DND-41 (cell line): ENCODE measurements around the gene HS3ST1.

ENCODE experiments used
- ATAC-seq: fragments of 200-7000 bp; cut with Tn5 transposase; 3 replicates; pipeline ENCODE4 v1.9.1; 2021; ENCODE audit warnings: low read depth; ENCODE audit not compliant: insufficient read depth
- DNase-seq: peaks from one replicate; pipeline ENCODE4 v3.0.0-alpha.2; 2020
- H2AFZ ChIP-seq: 2 replicates; pipeline ENCODE4 v1.6.0; 2012; ENCODE audit warnings: low read depth, low read length
- H3K27ac ChIP-seq: 2 replicates; pipeline ENCODE4 v1.5.1; 2012; ENCODE audit warnings: low read length, inconsistent platforms
- H3K27me3 ChIP-seq: fragments of 200-600 bp; sonication (generic); 2 replicates; pipeline ENCODE4 v1.6.0; 2012; ENCODE audit warnings: low read length, mild to moderate bottlenecking, inconsistent platforms; ENCODE audit not compliant: insufficient read depth, poor library complexity
- H3K36me3 ChIP-seq: 2 replicates; pipeline ENCODE4 v1.5.1; 2012; ENCODE audit warnings: low read length, inconsistent platforms; ENCODE audit not compliant: insufficient read depth
- H3K4me1 ChIP-seq: 2 replicates; pipeline ENCODE4 v1.5.1; 2012; ENCODE audit warnings: mild to moderate bottlenecking, low read length; ENCODE audit not compliant: insufficient read depth
- H3K4me2 ChIP-seq: 2 replicates; pipeline ENCODE4 v1.6.0; 2012; ENCODE audit warnings: mild to moderate bottlenecking, moderate library complexity, low read length, inconsistent platforms; ENCODE audit not compliant: insufficient read depth
- H3K4me3 ChIP-seq, 2 experiments: fragments of 200-600 bp in 1 of 2; shearing (Covaris generic) in 1 of 2; 2 replicates each; pipeline ENCODE4 v1.5.1; 2012 to 2016; ENCODE audit warnings: inconsistent platforms in 2 of 2, low read length in 2 of 2, mild to moderate bottlenecking in 2 of 2, low read depth in 1 of 2, moderate library complexity in 1 of 2
- H3K79me2 ChIP-seq: 2 replicates; pipeline ENCODE4 v1.6.0; 2012; ENCODE audit warnings: low read length, inconsistent platforms; ENCODE audit not compliant: insufficient read depth
- H3K9ac ChIP-seq: 2 replicates; pipeline ENCODE4 v1.6.0; 2012; ENCODE audit warnings: low read depth, mild to moderate bottlenecking, inconsistent platforms, low read length, moderate library complexity
- H3K9me3 ChIP-seq: 2 replicates; pipeline ENCODE4 v1.5.1; 2012; ENCODE audit warnings: low read length, moderate library complexity, mild to moderate bottlenecking, inconsistent platforms; ENCODE audit not compliant: insufficient read depth, severe bottlenecking
- H4K20me1 ChIP-seq: 2 replicates; pipeline ENCODE4 v1.6.0; 2012; ENCODE audit warnings: low read length; ENCODE audit not compliant: insufficient read depth
- EZH2 ChIP-seq: IDR thresholded peaks from 3 replicates; pipeline ENCODE4 v1.6.1; 2012; ENCODE audit warnings: borderline replicate concordance, low read depth, mild to moderate bottlenecking, moderate library complexity, low read length, inconsistent platforms; ENCODE audit not compliant: severe bottlenecking
- TF ChIP-seq, protein P1 (sequence below): IDR thresholded peaks from 2 replicates; pipeline ENCODE4 v1.5.1; 2012; ENCODE audit warnings: borderline replicate concordance, low read length, moderate library complexity, mild to moderate bottlenecking; ENCODE audit not compliant: poor library complexity, severe bottlenecking; ENCODE audit errors: extremely low read depth

Gene HS3ST1

DNA sequence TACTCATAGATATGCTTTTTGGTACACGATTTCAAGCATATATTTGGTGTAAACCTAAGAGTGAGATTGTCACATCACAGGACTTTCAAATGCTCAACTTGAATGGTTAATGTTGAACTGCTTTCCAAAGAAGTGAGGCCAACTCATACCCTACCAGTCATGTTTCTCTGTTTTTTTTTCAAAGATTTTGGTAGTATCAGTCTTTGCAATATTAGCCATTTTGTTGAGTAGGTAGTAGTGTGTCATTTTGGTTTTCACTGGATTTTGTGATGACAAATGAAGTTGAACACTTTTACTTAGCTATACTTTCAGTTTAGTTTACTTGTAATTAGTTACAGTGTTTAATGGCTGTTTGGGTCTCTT is 12.5 kb upstream of the HS3ST1 start:
- H3K27ac ChIP-seq: no peak overlapping the region
- H4K20me1 ChIP-seq: no peaks in the 10 kb centered on the region
- H3K9ac ChIP-seq: no peak overlapping the region
- DNase-seq: no peak
- H3K79me2 ChIP-seq: no peaks in the 10 kb centered on the region
- ATAC-seq: no peak
- H3K36me3 ChIP-seq: no peaks in the 10 kb centered on the region
- H3K4me1 ChIP-seq: no peaks in the 10 kb centered on the region
- no peak for TF ChIP-seq EZH2
- TF ChIP-seq, protein P1, sequence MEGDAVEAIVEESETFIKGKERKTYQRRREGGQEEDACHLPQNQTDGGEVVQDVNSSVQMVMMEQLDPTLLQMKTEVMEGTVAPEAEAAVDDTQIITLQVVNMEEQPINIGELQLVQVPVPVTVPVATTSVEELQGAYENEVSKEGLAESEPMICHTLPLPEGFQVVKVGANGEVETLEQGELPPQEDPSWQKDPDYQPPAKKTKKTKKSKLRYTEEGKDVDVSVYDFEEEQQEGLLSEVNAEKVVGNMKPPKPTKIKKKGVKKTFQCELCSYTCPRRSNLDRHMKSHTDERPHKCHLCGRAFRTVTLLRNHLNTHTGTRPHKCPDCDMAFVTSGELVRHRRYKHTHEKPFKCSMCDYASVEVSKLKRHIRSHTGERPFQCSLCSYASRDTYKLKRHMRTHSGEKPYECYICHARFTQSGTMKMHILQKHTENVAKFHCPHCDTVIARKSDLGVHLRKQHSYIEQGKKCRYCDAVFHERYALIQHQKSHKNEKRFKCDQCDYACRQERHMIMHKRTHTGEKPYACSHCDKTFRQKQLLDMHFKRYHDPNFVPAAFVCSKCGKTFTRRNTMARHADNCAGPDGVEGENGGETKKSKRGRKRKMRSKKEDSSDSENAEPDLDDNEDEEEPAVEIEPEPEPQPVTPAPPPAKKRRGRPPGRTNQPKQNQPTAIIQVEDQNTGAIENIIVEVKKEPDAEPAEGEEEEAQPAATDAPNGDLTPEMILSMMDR: no peak
- H3K4me3 ChIP-seq: no peak overlapping the region
- no peak overlapping the region for H2AFZ ChIP-seq
- H3K9me3 ChIP-seq: no peaks in the 10 kb centered on the region
- H3K4me2 ChIP-seq: no peak overlapping the region
- no peaks in the 10 kb centered on the region for H3K27me3 ChIP-seq

DNA sequence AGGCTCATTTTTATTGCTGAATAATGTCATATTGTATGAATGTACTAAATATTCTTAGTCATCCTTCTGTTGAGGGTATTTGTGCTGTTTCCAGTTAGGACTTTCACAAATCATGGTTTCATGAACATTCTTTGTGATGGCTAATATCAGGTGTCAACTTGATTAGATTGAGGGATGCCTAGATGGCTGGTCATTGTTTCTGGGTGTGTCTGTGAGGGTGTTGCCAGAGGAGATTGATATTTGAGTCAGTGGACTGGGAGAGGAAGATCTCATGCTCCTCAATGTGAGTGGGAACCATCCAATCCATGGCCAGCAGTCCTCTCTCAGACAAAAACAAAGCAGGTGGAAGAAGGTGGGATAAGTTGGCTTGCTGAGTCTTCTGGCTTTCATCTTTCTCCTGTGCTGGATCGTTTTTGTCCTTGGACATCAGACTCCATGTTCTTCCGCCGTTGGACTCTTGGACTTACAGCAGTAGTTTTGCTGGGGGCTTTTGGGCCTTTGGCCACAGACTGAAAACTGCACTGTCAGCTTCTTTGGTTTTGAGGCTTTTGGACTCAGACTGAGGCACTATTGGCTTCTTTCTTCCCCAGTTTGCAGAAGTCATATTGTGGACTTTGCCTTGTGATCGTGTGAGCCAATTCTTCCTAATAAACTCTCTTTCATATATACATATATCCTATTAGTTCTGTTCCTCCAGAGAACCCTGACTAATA is 11.9 kb upstream of the HS3ST1 start:
- Histone ChIP-seq H3K36me3 (no peaks in the 10 kb centered on the region), H3K79me2 (no peaks in the 10 kb centered on the region), H4K20me1 (no peaks in the 10 kb centered on the region), H2AFZ (no peak overlapping the region), H3K9me3 (no peaks in the 10 kb centered on the region), H3K27me3 (no peaks in the 10 kb centered on the region), H3K4me1 (no peaks in the 10 kb centered on the region), H3K4me3 (no peak overlapping the region), H3K4me2 (no peak overlapping the region), H3K27ac (no peak overlapping the region), H3K9ac (no peak overlapping the region)
- no peak for TF ChIP-seq EZH2
- TF ChIP-seq, protein P1: no peak
- DNase-seq (no peak), ATAC-seq (no peak)

DNA sequence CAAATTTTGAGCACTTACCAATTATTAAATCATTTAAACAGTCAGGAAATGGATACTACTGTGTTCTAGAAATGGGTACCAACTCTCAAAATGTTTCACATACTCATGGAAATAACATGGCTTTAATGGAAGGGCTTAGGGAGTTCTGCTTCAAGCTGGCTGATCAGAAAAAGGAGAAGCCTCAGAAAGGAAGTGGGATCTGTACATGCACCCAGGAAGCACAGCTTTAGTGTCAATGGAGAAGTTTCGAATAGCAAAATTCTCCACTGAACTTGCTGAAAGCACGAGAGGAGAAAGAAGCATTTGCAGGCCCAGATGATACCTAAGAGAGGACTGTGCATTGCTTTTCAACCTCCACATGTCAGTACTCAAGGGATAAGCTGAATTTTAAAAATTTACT is 11.1 kb upstream of the HS3ST1 start:
- no peak overlapping the region for H3K9ac ChIP-seq
- H4K20me1 ChIP-seq: no peaks in the 10 kb centered on the region
- no peaks in the 10 kb centered on the region for H3K27me3 ChIP-seq
- H3K27ac ChIP-seq: no peak overlapping the region
- H2AFZ ChIP-seq: no peak overlapping the region
- no peak for TF ChIP-seq EZH2
- TF ChIP-seq, protein P1: no peak
- no peak overlapping the region for H3K4me2 ChIP-seq
- H3K36me3 ChIP-seq: no peaks in the 10 kb centered on the region
- DNase-seq: no peak
- no peak for ATAC-seq
- no peaks in the 10 kb centered on the region for H3K79me2 ChIP-seq
- H3K9me3 ChIP-seq: no peaks in the 10 kb centered on the region
- H3K4me1 ChIP-seq: no peaks in the 10 kb centered on the region
- H3K4me3 ChIP-seq: no peak overlapping the region

DNA sequence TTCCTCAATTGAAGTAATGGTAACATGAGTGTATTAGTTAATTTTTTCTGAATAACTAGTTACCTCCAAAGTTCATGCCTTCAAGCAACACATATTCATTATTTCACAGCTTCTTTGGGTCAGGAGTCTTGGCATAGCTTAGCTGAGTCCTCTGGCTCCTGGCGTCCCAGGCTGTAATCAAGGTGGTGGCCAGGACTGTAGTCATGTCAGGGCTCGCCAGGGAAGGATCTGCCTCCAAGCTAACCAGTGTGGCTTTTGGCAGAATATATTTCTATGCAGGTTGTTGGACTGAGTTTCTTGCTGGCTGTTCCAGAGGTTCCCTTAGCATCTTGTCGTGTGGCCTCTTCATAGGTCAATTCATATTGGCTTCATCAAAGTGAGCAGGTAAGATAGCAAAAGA is 10.0 kb upstream of the HS3ST1 start:
- H3K9ac ChIP-seq: no peak overlapping the region

More for the DNA sequence above, 10.0 kb upstream of the HS3ST1 start:
- Histone ChIP-seq H3K4me2 (no peak overlapping the region), H3K27ac (no peak overlapping the region), H2AFZ (no peak overlapping the region), H3K79me2 (no peaks in the 10 kb centered on the region), H3K36me3 (no peaks in the 10 kb centered on the region), H3K4me3 (no peak overlapping the region), H3K4me1 (no peaks in the 10 kb centered on the region), H3K9me3 (no peaks in the 10 kb centered on the region), H4K20me1 (no peaks in the 10 kb centered on the region), H3K27me3 (no peaks in the 10 kb centered on the region)
- TF ChIP-seq, protein P1: no peak
- TF ChIP-seq EZH2: no peak
- no peak for DNase-seq
- no peak for ATAC-seq
